Trophoblast cell (in vitro differentiated cells and primary cell): Measurements from ENCODE around the gene TTLL5.

Experiments used
- DNase-seq, 2 donors: peaks; one replicate each; pipeline ENCODE4 v3.0.0-alpha.2; 2016
- H2AFZ ChIP-seq: 2 replicates; pipeline ENCODE4 v1.6.1; 2013; ENCODE audit warnings: low read length, moderate library complexity, mild to moderate bottlenecking; ENCODE audit not compliant: insufficient read depth, poor library complexity
- H2AK5ac ChIP-seq: 2 replicates; pipeline ENCODE4 v1.6.1; 2013; ENCODE audit warnings: mild to moderate bottlenecking, low read length
- H2BK120ac ChIP-seq: 2 replicates; pipeline ENCODE4 v1.6.1; 2013; ENCODE audit warnings: low read length, mild to moderate bottlenecking, moderate library complexity; ENCODE audit not compliant: insufficient read depth, poor library complexity
- H2BK12ac ChIP-seq: 2 replicates; pipeline ENCODE4 v1.6.1; 2013; ENCODE audit warnings: mild to moderate bottlenecking, low read length, moderate library complexity
- H2BK5ac ChIP-seq: 2 replicates; pipeline ENCODE4 v1.6.1; 2013; ENCODE audit warnings: low read length, low read depth, moderate library complexity, mild to moderate bottlenecking; ENCODE audit not compliant: poor library complexity
- H3K14ac ChIP-seq: 2 replicates; pipeline ENCODE4 v1.6.1; 2013; ENCODE audit warnings: mild to moderate bottlenecking, low read length
- H3K18ac ChIP-seq: 2 replicates; pipeline ENCODE4 v1.6.1; 2013; ENCODE audit warnings: mild to moderate bottlenecking, low read length
- H3K23ac ChIP-seq: 2 replicates; pipeline ENCODE4 v1.6.1; 2013; ENCODE audit warnings: low read length
- H3K27ac ChIP-seq: 2 replicates; pipeline ENCODE4 v1.5.1; 2013; ENCODE audit warnings: low read depth, mild to moderate bottlenecking, inconsistent platforms, low read length, moderate library complexity
- H3K27me3 ChIP-seq: 2 replicates; pipeline ENCODE4 v1.6.1; 2013; ENCODE audit warnings: inconsistent platforms, mild to moderate bottlenecking, low read length, moderate library complexity; ENCODE audit not compliant: insufficient read depth
- H3K36me3 ChIP-seq, 2 experiments: 1 replicate in 1 of 2; 2 replicates in 1 of 2; pipeline ENCODE4 v1.6.1; 2013; ENCODE audit warnings: low read length in 2 of 2, mild to moderate bottlenecking in 2 of 2, moderate library complexity in 1 of 2; ENCODE audit not compliant: insufficient read depth in 2 of 2, control insufficient read depth in 1 of 2
- H3K4ac ChIP-seq: 2 replicates; pipeline ENCODE4 v1.6.1; 2013; ENCODE audit warnings: low read depth, mild to moderate bottlenecking, low read length, moderate library complexity
- H3K4me1 ChIP-seq, 2 experiments: 1 replicate in 1 of 2; 2 replicates in 1 of 2; pipeline ENCODE4 v1.6.1; 2013; ENCODE audit warnings: low read length in 2 of 2, mild to moderate bottlenecking in 2 of 2, moderate library complexity in 1 of 2; ENCODE audit not compliant: insufficient read depth in 2 of 2, control insufficient read depth in 1 of 2
- H3K4me2 ChIP-seq: 2 replicates; pipeline ENCODE4 v1.6.1; 2013; ENCODE audit warnings: inconsistent platforms, mild to moderate bottlenecking, low read length, moderate library complexity
- H3K4me3 ChIP-seq: 2 replicates; pipeline ENCODE4 v1.5.1; 2013; ENCODE audit warnings: mild to moderate bottlenecking, low read depth, low read length, inconsistent platforms
- H3K79me1 ChIP-seq: one replicate; pipeline ENCODE4 v1.6.1; 2013; ENCODE audit warnings: low read length
- H3K79me2 ChIP-seq: 2 replicates; pipeline ENCODE4 v1.6.1; 2013; ENCODE audit warnings: low read length, mild to moderate bottlenecking; ENCODE audit not compliant: control insufficient read depth, insufficient read depth, poor library complexity
- H3K9ac ChIP-seq: 2 replicates; pipeline ENCODE4 v1.6.1; 2013; ENCODE audit warnings: mild to moderate bottlenecking, low read length
- H3K9me3 ChIP-seq: 2 replicates; pipeline ENCODE4 v1.6.1; 2013; ENCODE audit warnings: low read depth, mild to moderate bottlenecking, control low read depth, inconsistent platforms, low read length; ENCODE audit not compliant: insufficient read depth
- H4K12ac ChIP-seq: 2 replicates; pipeline ENCODE4 v1.6.1; 2013; ENCODE audit warnings: low read depth, mild to moderate bottlenecking, low read length, moderate library complexity
- H4K8ac ChIP-seq: 2 replicates; pipeline ENCODE4 v1.6.1; 2013; ENCODE audit warnings: low read depth, mild to moderate bottlenecking, low read length, moderate library complexity
- H4K91ac ChIP-seq: one replicate; pipeline ENCODE4 v1.6.1; 2013; ENCODE audit warnings: low read depth, mild to moderate bottlenecking, low read length, moderate library complexity
- WGBS: extraction: QIAGEN DNeasy Blood & Tissue Kit; methylation state at CpG from one replicate; pipeline ENCODE4 v1.1.7; 2013; ENCODE audit warnings: missing lambda C conversion rate; ENCODE audit not compliant: insufficient read length, insufficient coverage; ENCODE audit errors: extremely low coverage; 5-methylcytosine and 5-hydroxymethylcytosine counted together

The TTLL5 gene

DNA sequence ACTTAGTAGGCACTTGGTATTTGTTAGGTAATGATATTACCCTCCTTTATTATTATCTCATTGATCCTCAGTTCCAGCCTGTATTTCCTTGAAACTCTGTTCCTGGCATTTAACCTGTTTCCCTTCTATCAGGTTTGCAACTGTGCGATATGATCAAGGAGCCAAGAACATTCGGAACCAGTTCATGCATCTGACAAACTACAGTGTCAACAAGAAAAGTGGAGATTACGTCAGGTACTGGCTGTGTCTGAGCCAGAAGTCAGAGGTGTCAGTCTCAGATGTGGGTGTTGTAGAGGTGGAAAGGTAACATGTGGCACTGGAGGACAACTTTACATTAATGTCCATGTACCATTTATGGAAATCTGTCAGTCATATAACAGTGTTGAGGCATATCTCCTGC, 56.7 kb downstream of the TTLL5 start:
- no peak overlapping the region for H2AFZ ChIP-seq
- H2BK5ac ChIP-seq = no peak overlapping the region
- H3K79me1 ChIP-seq = peaks cover 10% of the 10 kb centered on the region
- peaks cover 6 to 7% of the 10 kb centered on the region in 2 experiments for H3K4me1 ChIP-seq
- no peak for DNase-seq
- peak overlapping the region; percentile 57 for H4K91ac ChIP-seq
- H3K4ac ChIP-seq = no peak overlapping the region
- no peak overlapping the region for H3K27ac ChIP-seq
- no peaks in the 10 kb centered on the region for H3K27me3 ChIP-seq
- no peak overlapping the region for H3K4me3 ChIP-seq
- no peak overlapping the region for H3K23ac ChIP-seq
- H3K36me3 ChIP-seq = peaks cover 0 to 6% of the 10 kb centered on the region in 2 experiments
- H3K18ac ChIP-seq = no peak overlapping the region
- H4K12ac ChIP-seq = no peak overlapping the region
- no peaks in the 10 kb centered on the region for H3K79me2 ChIP-seq
- WGBS = no CpG with 5 or more reads among the region's 3 CpGs
- H3K9me3 ChIP-seq = no peaks in the 10 kb centered on the region
- no peak overlapping the region for H3K9ac ChIP-seq
- H3K4me2 ChIP-seq = no peak overlapping the region
- no peak overlapping the region for H2AK5ac ChIP-seq
- H4K8ac ChIP-seq = no peak overlapping the region
- no peak overlapping the region for H2BK120ac ChIP-seq
- peak overlapping the region; percentile 24 for H2BK12ac ChIP-seq
- peak overlapping the region; percentile 29 for H3K14ac ChIP-seq

DNA sequence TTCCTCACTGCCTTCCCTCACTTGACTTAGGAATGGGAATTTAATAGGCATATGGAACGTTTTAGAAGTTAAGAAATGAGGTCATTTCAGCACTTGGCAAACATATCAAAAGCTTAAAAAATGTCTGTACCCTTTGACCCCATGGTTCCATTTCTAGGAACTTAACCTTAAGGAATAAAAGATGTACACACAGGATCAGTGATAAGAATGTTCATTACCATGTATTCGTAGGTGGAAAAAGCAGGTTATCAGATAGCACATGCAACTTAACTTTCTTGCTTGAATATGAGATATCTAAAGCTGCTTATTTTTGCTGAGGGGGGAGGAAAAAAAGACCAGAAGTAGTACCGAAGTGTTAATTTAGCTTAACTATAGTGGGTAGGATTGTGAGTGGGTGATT, 57.2 kb downstream of the TTLL5 start:
- H3K4me3 ChIP-seq = no peak overlapping the region
- no peak overlapping the region for H2AK5ac ChIP-seq
- peaks cover 10% of the 10 kb centered on the region for H3K79me1 ChIP-seq
- no peak overlapping the region for H3K27ac ChIP-seq
- no peak overlapping the region for H2AFZ ChIP-seq
- H2BK120ac ChIP-seq = no peak overlapping the region
- no peak overlapping the region for H3K23ac ChIP-seq
- H3K14ac ChIP-seq = no peak overlapping the region
- H3K4me2 ChIP-seq = no peak overlapping the region
- H3K9ac ChIP-seq = no peak overlapping the region
- no CpG with 5 or more reads among the region's 3 CpGs for WGBS
- no peak overlapping the region for H2BK12ac ChIP-seq
- H3K9me3 ChIP-seq = no peaks in the 10 kb centered on the region
- no peak overlapping the region for H4K8ac ChIP-seq
- peaks cover 0 to 9% of the 10 kb centered on the region in 2 experiments for H3K36me3 ChIP-seq
- H3K4ac ChIP-seq = no peak overlapping the region
- H3K4me1 ChIP-seq = peaks cover 6 to 7% of the 10 kb centered on the region in 2 experiments
- no peaks in the 10 kb centered on the region for H3K79me2 ChIP-seq
- H4K91ac ChIP-seq = no peak overlapping the region
- H3K18ac ChIP-seq = no peak overlapping the region
- H4K12ac ChIP-seq = no peak overlapping the region
- H3K27me3 ChIP-seq = no peaks in the 10 kb centered on the region
- DNase-seq = no peak
- no peak overlapping the region for H2BK5ac ChIP-seq

DNA sequence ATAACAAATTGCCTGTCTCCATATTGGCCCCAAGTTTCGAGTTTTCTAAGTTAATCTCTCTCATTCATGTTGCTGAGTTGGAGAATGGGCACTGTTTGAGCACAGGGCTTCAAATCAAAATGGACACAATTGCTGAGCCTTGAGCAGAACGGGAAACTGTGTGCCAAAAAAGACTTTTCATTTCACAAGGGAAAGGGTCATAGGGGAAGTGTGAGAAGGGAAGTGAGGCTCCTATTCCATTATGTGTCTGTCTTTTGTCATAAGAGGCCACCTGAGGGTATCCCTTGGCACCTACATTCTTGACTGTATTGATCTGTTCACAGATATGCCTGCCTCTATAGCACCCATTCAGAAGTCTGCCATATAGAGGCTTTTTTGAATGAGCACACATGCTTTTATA, 59.1 kb downstream of the TTLL5 start:
- Histone ChIP-seq H3K79me1 (peaks cover 13% of the 10 kb centered on the region), H3K4ac (no peak overlapping the region), H2AK5ac (no peak overlapping the region), H2BK12ac (no peak overlapping the region), H4K12ac (no peak overlapping the region), H2BK120ac (no peak overlapping the region), H3K14ac (no peak overlapping the region), H3K36me3 (peaks cover 0 to 11% of the 10 kb centered on the region in 2 experiments), H3K9me3 (no peaks in the 10 kb centered on the region), H4K8ac (no peak overlapping the region), H3K9ac (no peak overlapping the region), H3K4me2 (no peak overlapping the region), H3K18ac (no peak overlapping the region), H3K23ac (no peak overlapping the region), H3K4me3 (no peak overlapping the region), H4K91ac (no peak overlapping the region), H3K79me2 (no peaks in the 10 kb centered on the region), H2BK5ac (no peak overlapping the region), H3K27me3 (no peaks in the 10 kb centered on the region), H2AFZ (no peak overlapping the region), H3K27ac (no peak overlapping the region), H3K4me1 (peaks cover 8 to 11% of the 10 kb centered on the region in 2 experiments)
- no CpG with 5 or more reads among the region's 2 CpGs for WGBS
- no peak for DNase-seq

DNA sequence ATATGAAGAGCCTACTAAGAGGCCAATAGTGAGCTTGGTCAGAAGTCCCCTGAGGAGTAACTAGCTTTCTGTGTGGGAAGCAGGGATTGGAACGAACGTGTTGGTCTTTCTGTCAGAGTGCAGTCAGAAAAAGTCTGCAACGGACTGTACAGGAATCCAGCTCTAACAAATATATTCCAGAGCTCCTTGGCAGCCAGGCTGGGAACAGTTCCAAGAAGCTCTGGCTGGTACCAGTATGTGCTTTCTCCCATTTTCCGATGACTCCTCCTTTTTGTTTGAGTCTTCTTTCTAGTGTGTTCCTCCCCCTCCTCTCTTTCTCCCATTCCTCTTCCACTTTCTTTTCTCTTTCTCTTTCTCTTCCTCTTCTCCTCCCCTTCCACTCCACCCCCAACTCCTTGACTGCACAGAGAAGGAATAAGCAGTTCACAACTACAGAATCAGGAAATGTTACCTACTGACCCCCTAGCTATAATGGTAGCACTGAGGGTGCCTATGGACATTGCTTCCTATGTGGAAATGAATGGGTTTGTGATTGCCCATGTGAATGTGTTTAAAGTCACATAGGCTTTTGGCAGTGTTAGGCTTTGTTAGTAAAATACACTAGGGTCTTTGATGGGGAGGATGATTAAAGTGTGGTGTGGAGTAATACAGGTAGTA, 59.9 kb downstream of the TTLL5 start:
- WGBS = no CpG with 5 or more reads among the region's 4 CpGs
- Histone ChIP-seq H4K12ac (no peak overlapping the region), H4K91ac (peak overlapping the region; percentile 11), H4K8ac (no peak overlapping the region), H3K9me3 (no peaks in the 10 kb centered on the region), H3K14ac (peak overlapping the region; percentile 46), H2BK5ac (peak overlapping the region; percentile 58), H3K18ac (no peak overlapping the region), H2BK120ac (peak overlapping the region; percentile 69), H2AK5ac (peak overlapping the region; percentile 64), H3K4me2 (no peak overlapping the region), H3K27me3 (no peaks in the 10 kb centered on the region), H3K4me3 (no peak overlapping the region), H3K9ac (no peak overlapping the region), H3K4ac (no peak overlapping the region), H3K79me2 (no peaks in the 10 kb centered on the region), H3K79me1 (peaks cover 15% of the 10 kb centered on the region), H2BK12ac (peak overlapping the region; percentile 26), H2AFZ (no peak overlapping the region), H3K27ac (no peak overlapping the region), H3K4me1 (peaks cover 7 to 9% of the 10 kb centered on the region in 2 experiments), H3K23ac (no peak overlapping the region), H3K36me3 (peaks cover 0 to 11% of the 10 kb centered on the region in 2 experiments)
- DNase-seq = no peak
